ENCODE results near the gene ELOB.
"Not testable (repeated sequence)": the region's sequence is repeated elsewhere in the genome, so short reads cannot be mapped to it uniquely, and the experiment has no call there.

ELOB gene

DNA sequence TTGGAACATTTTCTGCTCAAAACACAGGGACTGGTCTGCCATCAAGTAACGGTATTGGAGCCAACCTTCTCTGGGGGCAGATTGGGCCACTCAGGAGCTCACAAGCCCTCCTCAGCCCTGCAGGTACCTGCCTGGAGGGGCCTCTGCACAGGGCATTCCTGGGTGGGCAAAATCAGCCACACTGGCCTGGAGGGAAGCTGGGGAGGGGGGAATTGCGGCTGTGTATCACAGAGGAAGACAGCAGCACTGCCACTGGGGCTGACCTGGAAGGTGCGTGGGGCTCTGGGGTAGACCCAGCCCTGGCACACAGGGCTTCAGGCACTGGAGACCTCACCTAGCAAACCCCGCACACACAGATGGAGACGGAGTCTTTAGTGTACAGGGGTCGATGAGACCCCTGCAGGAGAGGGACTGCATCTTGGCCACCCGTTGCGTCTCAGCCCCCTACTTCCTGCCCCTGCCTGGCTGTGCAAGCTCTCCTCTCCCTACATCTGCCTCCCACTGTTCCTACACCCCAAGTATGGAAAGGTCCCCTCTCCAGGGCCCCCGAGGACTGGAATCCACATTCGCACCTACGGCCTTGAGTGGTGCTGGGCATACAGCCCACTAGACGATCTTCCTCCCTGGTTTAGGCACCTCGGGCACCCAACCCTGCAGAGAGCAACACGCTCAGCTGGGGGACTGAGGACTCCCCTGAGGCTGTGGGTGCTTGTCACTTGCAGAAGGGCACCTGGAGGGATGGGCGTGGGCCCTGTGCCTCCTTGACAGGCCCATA, 31.8 kb downstream of the ELOB start:
- no peak for DNase-seq (ENCODE audit: low spot score)

DNA sequence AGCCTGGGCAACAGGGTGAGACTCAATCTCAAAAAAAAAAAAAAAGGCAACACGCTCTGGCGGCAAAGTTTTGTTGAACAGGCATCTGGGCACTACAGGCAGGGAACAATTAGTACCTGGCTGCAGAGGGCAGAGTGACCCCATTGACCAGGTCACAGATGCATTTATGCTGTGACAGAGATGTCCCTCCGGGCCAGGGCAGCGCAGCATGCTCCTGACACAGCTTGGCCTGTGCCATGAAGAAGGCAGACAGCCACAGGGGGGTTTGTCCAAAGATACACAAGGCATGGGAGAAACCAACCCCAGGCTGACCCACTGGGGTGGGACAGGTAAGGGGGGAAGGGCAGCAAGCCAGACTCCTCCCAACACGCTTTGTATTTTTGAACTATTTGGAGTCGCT, 32.4 kb downstream of the ELOB start:
- DNase-seq (ENCODE audit: low spot score), result no peak

GRCh38 chr16:2743007-2743810, 33.9 kb downstream of the ELOB start:
- DNase-seq (ENCODE audit: low spot score), result no peak

GRCh38 chr16:2742323-2743006, 34.6 kb downstream of the ELOB start:
- DNase-seq (ENCODE audit: low spot score), result no peak

GRCh38 chr16:2741168-2741567, 35.9 kb downstream of the ELOB start:
- DNase-seq (ENCODE audit: low spot score), result no peak

DNA sequence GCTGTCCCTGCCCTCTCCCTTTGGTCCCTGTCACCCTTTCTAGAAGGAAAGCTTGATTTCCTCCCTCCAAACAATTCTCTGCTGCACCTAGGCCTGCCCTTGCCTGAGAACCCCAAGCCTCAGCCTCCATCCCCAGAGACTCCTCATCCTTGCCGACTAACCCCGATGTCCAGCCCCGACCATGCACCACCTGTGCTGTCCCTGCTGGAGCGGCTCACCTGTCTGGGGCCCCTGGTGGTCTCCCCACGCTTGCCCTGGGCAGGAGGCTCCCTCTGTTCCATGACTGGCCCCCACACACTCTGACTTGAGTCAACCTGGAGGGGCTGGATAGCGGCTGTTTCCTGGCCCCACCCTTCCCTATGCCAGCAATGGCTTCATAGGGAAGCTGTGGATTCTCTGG, 36.6 kb downstream of the ELOB start:
- DNase-seq (ENCODE audit: low spot score), result no peak

- no peak for DNase-seq (ENCODE audit: low spot score)
Measured at GRCh38 chr16:2739625-2740430, 37.3 kb downstream of the ELOB start.

DNA sequence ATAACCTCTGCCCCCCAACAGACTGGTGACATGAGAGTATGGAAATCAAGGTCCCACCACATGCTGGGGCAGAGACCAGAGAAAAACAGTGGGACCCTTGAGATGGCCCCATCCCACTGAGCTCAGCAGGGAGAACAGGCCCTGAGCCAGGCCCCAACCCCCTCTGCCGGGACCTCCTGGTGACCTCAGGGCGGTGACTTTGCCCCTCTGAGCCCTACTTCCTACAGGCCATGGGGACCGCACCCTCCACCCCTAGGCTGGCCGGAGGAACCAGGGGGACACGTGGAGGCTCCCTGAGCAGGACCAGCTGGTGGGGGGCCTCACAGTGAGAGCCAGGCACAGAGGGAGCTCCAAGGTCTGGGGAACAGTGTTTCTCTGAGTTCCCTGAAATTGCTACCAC, 38.5 kb downstream of the ELOB start:
- DNase-seq (ENCODE audit: low spot score), result no peak

- DNase-seq (ENCODE audit: low spot score), result no peak
Measured at GRCh38 chr16:2737895-2738418, 39.1 kb downstream of the ELOB start.

GRCh38 chr16:2737238-2737605, 39.9 kb downstream of the ELOB start:
- no peak for DNase-seq (ENCODE audit: low spot score)

DNA sequence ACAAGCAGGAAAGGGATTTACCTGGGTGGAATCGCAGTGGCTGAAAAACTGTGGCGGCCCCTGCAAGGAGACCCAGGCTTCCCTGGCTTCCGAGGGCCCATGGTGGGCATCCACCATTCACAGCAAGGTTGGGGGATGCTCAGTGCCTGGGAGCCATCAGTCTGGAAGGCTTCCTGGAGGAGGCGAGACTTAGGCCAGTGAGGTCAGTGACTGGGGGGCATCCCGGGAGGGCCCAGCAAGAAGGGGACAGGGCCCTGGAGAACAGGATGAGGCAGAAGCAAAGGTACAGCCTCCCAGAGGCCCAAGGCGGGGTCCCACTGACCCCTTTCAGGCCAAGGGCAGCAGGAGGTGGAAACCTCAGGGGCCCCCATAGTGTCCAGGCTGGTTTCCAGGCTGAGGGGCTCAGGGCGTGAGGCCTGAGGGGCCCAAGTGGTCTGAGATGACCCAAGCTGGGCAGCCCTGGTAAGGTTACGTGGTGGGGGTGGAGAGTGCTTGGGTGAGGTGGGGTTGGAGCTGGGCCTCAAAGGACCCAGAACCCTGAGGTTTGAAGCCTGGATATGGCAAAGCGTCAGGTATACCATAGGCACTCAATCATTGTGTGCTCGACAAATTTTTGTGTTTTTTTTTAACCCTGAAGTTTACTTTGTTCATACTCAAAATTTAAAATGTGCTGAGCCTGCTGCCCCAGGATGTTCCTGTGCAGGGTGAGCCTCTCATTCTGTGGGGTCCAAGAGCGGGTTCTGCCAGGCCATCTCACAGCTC, 40.4 kb downstream of the ELOB start:
- DNase-seq (ENCODE audit: low spot score), result no peak

DNA sequence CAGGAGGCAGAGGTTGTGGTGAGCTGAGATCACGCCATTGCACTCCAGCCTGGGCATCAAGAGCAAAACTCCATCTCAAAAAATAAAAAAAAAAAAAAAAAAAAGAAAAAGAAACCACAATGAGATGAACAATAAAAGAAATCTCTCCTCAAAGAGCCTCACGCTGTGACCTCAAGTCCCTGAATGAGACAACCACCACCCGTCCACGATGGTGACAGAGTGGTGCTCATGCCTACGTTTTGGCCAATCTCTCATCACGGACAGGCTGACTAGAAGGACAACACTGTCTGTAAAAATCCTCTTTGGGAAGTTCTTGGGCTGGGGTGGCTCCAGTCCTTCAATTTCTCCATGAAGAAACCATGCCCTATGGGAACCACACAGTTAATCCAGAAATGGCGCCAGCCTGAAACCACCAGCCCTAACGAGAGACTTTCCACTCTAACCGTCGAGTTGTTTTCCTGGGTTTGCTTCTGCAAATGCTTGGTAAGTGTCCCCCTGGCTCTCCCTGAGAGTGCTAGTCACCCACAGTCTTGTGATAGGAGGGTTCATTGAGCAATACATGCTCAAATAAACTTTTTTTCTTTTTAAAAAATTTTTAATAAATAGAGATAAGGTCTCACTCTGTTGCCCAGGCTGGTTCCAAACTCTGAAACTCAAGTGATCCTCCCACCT, 42.1 kb downstream of the ELOB start:
- no peak for DNase-seq (ENCODE audit: low spot score)

DNA sequence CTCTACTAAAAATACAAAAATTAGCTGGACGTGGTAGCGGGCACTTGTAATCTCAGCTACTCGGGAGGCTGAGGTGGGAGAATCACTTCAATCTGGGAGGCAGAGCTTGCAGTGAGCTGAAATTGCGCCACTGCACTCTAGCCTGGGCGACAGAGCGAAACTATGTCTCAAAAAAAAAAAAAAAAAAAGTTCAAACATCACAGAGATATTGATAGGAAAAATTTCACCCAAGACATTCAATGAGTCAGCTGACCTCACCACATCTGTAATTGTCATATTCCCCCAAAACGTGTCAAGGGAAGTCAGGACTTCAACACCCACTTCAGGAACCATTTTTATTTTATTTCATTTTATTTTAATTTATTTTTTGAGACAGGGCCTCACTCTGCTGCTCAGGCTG, 49.0 kb downstream of the ELOB start:
- DNase-seq (ENCODE audit: low spot score), result no peak

DNA sequence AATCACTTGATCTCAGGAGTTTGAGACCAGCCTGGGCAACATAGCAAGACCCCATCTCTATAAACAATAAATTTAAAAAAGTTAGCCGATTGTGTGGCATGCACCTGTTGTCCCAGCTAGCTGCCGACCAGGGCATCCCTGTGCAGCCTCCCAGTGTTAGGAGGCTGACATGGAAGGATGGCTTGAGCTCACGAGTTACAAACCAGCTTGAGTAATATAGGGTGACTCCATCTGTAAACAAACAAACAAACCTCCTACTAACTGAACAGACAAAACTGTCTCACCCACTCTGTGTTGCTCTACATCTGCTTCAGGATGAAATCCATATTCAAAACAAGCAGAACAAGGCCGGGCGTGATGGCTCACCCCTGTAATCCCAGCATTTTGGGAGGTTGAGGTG, 50.2 kb downstream of the ELOB start:
- DNase-seq (ENCODE audit: low spot score), result no peak

- DNase-seq (ENCODE audit: low spot score), result no peak
Measured at GRCh38 chr16:2724816-2725348, 52.2 kb downstream of the ELOB start.

GRCh38 chr16:2724088-2724676, 52.9 kb downstream of the ELOB start:
- DNase-seq (ENCODE audit: low spot score), result no peak

DNA sequence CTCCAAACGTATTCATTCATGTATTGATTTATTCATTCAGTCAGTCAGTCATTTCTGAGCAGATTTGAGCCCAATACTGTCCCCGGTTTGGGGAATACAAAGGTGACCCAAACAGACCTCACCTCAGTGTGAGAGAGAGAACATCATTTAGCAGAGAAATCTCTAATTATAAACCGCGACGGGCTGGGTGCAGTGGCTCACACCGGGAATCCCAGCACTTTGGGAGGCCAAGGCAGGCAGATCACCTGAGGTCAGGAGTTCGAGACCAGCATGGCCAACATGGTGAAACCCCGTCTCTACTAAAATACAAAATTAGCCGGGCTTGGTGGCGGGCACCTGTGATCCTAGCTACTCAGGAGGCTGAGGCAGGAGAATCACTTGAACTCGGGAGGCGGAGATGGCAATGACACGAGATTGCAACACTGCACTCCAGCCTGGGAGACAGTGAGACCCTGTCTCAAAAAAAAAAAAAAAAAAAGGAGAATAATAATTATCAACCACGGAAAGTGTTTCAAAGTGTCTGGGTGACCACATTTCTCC, 55.4 kb downstream of the ELOB start:
- not testable (repeated sequence) for DNase-seq (ENCODE audit: low spot score)

Measured in RKO (cell line).